ENCODE data around the gene A1CF. TPM values are rescaled to one million over a fixed set of nuclear protein-coding genes. Genes with fewer than 3 reads are reported as not detected.

The A1CF gene
- total RNA-seq (2021; fragmentation: NEBNext Ultra II Directional; extraction: Animal tissue kit (Norgen Biotek cat#: 25700)) (not detected in 2 replicates), polyA plus RNA-seq (2011; rRNA removed) (not detected in 2 replicates), polyA minus RNA-seq (2011; rRNA and poly(A)+ RNA removed) (not detected in 2 replicates)
- polyA plus RNA-seq (2011; cell fraction: cytosol; rRNA removed) = not detected
- not detected for polyA plus RNA-seq (2011; cell fraction: nucleus; rRNA removed)
- polyA plus RNA-seq (2012, experiment 1 of 2) = 0.03 TPM in 1 of 4 replicates, not detected in the others
- polyA plus RNA-seq (2012, experiment 2 of 2) = not detected
- not detected for polyA plus RNA-seq (2013, experiment 1 of 2)
- not detected for polyA plus RNA-seq (2013, experiment 2 of 2)
- not detected for polyA minus RNA-seq (2011; cell fraction: cytosol; rRNA and poly(A)+ RNA removed)
- not detected for polyA minus RNA-seq (2011; cell fraction: nucleus; rRNA and poly(A)+ RNA removed)
- long read RNA-seq, experiment 1 = 0 reads
- long read RNA-seq, experiment 2 = 0 reads

- Histone ChIP-seq H3K18ac (ENCODE audit: extremely low read depth, low read length) (no peak within 1 kb of the TSS), H2BK15ac (ENCODE audit: low read length) (no peak within 1 kb of the TSS), H3K27ac (ENCODE audit: low read depth, low read length) (no peak within 1 kb of the TSS), H3K9ac (replicated peaks in 1 of 4; ENCODE audit: extremely low read depth in 1 of 4, low read depth in 3 of 4, low read length in 3 of 4) (no peak within 1 kb of the TSS), H3K9me3 (ENCODE audit: insufficient read depth in 2 of 2, low read depth in 1 of 2, low read length in 1 of 2) (no peaks in the 10 kb centered on the region), H3K23me2 (ENCODE audit: low read depth, low read length) (no peaks in the 10 kb centered on the region), H3K4me3 (ENCODE audit: extremely low read depth in 1 of 4, insufficient read depth in 2 of 4, low read depth in 3 of 4, low read length in 4 of 4) (no peak within 1 kb of the TSS), H3K4me1 (replicated peaks in 1 of 4; ENCODE audit: control insufficient read depth in 3 of 4, insufficient read depth in 4 of 4, low read length in 3 of 4) (no peaks in the 10 kb centered on the region), H3K4me2 (ENCODE audit: insufficient read depth in 1 of 2, low read depth in 2 of 2, low read length in 2 of 2) (no peak within 1 kb of the TSS), H2BK120ac (replicated peaks; ENCODE audit: low read depth, low read length) (no peak within 1 kb of the TSS), H2BK20ac (ENCODE audit: low read length) (no peak within 1 kb of the TSS), H3K79me2 (ENCODE audit: control insufficient read depth in 1 of 2, insufficient read depth in 2 of 2, low read length in 2 of 2) (no peaks in the 10 kb centered on the region), H4K20me1 (replicated peaks in 1 of 2; ENCODE audit: control insufficient read depth in 1 of 2, insufficient read depth in 2 of 2, low read length in 2 of 2) (no peaks in the 10 kb centered on the region), H3K36me3 (ENCODE audit: control insufficient read depth in 2 of 4, insufficient read depth in 4 of 4, low read length in 3 of 4) (no peaks in the 10 kb centered on the region), H3K79me1 (ENCODE audit: low read depth, low read length) (no peaks in the 10 kb centered on the region), H3K14ac (ENCODE audit: insufficient read length) (no peak within 1 kb of the TSS), H4K91ac (replicated peaks; ENCODE audit: insufficient read length, low read length) (no peak within 1 kb of the TSS), H4K8ac (ENCODE audit: extremely low read depth, insufficient read depth, low read length) (no peak within 1 kb of the TSS), H3K4ac (replicated peaks; ENCODE audit: insufficient read length, low read depth, low read length) (no peak within 1 kb of the TSS), H3K27me3 (replicated peaks in 1 of 4; ENCODE audit: control insufficient read depth in 3 of 4, extremely low read depth in 1 of 4, insufficient read depth in 3 of 4, low read length in 3 of 4) (no peaks in the 10 kb centered on the region), H2AFZ (ENCODE audit: low read length) (no peak within 1 kb of the TSS), H3K23ac (ENCODE audit: insufficient read length) (no peak within 1 kb of the TSS), H2AK5ac (ENCODE audit: low read depth, low read length) (no peak within 1 kb of the TSS), H4K5ac (ENCODE audit: insufficient read length, low read depth, low read length) (no peak within 1 kb of the TSS), H2BK5ac (ENCODE audit: low read depth, low read length) (no peak within 1 kb of the TSS), H3K56ac (replicated peaks; ENCODE audit: insufficient read length, low read depth, low read length) (no peak within 1 kb of the TSS), H2BK12ac (ENCODE audit: low read depth, low read length) (no peak within 1 kb of the TSS)
- no peak for FAIRE-seq
- 94% methylated on average over 7 of the region's 7 CpGs; no CpG with 5 or more reads in 1 of the 2 experiments for WGBS, 2 experiments (ENCODE audit: extremely low coverage in 1 of 2, insufficient coverage in 1 of 2, insufficient read length in 1 of 2, insufficient replicate concordance in 2 of 2, low coverage in 1 of 2, low lambda C conversion rate in 2 of 2, missing lambda C conversion rate in 1 of 2)
- ChIA-PET CTCF (ENCODE audit: partially characterized antibody) (interaction anchor here (1.2 to 1.9 kb wide), 2 partner anchors 14 to 96 kb away, joined by 3 to 6 read pairs; no protein-coding TSS in a partner anchor), POLR2A (ENCODE audit: partially characterized antibody) (no interaction called here)
- DNase-seq (ENCODE audit: low read depth in 1 of 2, low spot score in 2 of 2) = no peak
- TF ChIP-seq YY1 (IDR thresholded peaks at IDR 0.05; ENCODE audit: low read depth, low read length) (no peak), GABPA (IDR thresholded peaks at IDR 0.05; ENCODE audit: borderline replicate concordance, insufficient read depth, low read length) (no peak), BCL11A (IDR thresholded peaks at IDR 0.05; ENCODE audit: low read depth in 2 of 2, low read length in 2 of 2) (no peak), SIX5 (IDR thresholded peaks at IDR 0.05; ENCODE audit: low read depth, low read length) (no peak), SP4 (IDR thresholded peaks at IDR 0.05; ENCODE audit: low read length) (no peak), SIN3A (conservative IDR thresholded peaks at IDR 0.05 in 1 of 2, IDR thresholded peaks at IDR 0.05 in 1 of 2; ENCODE audit: low read depth in 1 of 2, low read length in 2 of 2) (no peak), KDM5A (IDR thresholded peaks at IDR 0.05; ENCODE audit: low read length) (no peak), NANOG (IDR thresholded peaks at IDR 0.05; ENCODE audit: insufficient read depth, low read depth, low read length, poor library complexity, severe bottlenecking) (no peak), JUND (IDR thresholded peaks at IDR 0.05; ENCODE audit: low read length) (no peak), SP2 (IDR thresholded peaks at IDR 0.05; ENCODE audit: low read length) (no peak), SUZ12 (IDR thresholded peaks at IDR 0.05; ENCODE audit: low read length) (no peak)
These were observed at the start of gene A1CF for GRCh38 chr10:50885097-50885859. Gene A1CF, minus strand, starts transcription at chr10:50885627. Its CDS starts 25,687 bp downstream, at chr10:50859940.
